Chondrocyte (in vitro differentiated cells): Measurements from ENCODE around the gene ATP10A. TPM values are rescaled to one million over a fixed set of nuclear protein-coding genes. Genes with fewer than 3 reads are reported as not detected.

Experiments
- DNase-seq: peaks from one replicate; pipeline ENCODE4 v3.0.0; 2021; ENCODE audit warnings: mixed read lengths, low spot score
- H3K27ac Mint-ChIP-seq: one replicate; pipeline ENCODE4 v1.8.0; 2021; ENCODE audit warnings: mild to moderate bottlenecking, moderate library complexity, mixed read lengths; ENCODE audit not compliant: unreplicated experiment
- H3K27me3 Mint-ChIP-seq: 2 replicates; pipeline ENCODE4 v1.8.0; 2021; ENCODE audit warnings: low read depth, mixed read lengths
- H3K36me3 Mint-ChIP-seq: 2 replicates; pipeline ENCODE4 v1.8.0; 2021; ENCODE audit warnings: low read depth, mixed read lengths
- H3K4me1 Mint-ChIP-seq: 2 replicates; pipeline ENCODE4 v1.8.0; 2021; ENCODE audit warnings: low read depth, mild to moderate bottlenecking, mixed read lengths
- H3K4me3 Mint-ChIP-seq: one replicate; pipeline ENCODE4 v1.8.0; 2021; ENCODE audit warnings: mild to moderate bottlenecking, moderate library complexity, mixed read lengths; ENCODE audit not compliant: unreplicated experiment
- H3K9me3 Mint-ChIP-seq: 2 replicates; pipeline ENCODE4 v1.8.0; 2021; ENCODE audit warnings: low read depth, mixed read lengths
- total RNA-seq: library from RNA; stranded (reverse); gene quantifications from 3 replicates; pipeline ENCODE4 v1.2.1, GENCODE V29; 2021
- TF ChIP-seq, protein P1 (sequence below): fragments of 200-600 bp; sonication (generic); IDR thresholded peaks from 2 replicates; pipeline ENCODE4 v1.5.0; 2021; ENCODE audit warnings: antibody characterized with exemption, mild to moderate bottlenecking, moderate library complexity

ATP10A gene
- total RNA-seq, 1 donor from 2014 or later: 163 TPM

DNA sequence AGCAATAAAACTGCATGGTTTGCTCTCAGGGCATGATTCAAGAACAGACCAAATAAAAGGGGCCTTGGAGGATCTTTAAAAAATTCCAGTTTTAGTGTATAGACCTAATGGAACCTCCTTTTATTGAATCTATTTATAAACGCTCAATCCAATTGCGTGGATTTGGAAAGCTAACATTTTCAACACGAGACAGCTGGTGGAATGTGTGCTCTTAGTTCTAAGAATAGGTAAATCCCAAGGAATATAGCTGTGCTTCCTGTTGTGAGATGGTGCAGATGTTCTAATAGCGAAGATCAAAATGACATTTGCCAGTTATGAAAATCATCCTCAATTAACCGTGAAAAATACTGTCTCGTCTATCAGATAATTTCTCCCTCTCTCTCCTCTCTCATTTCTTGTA lies 192.5 kb downstream of the ATP10A start:
- TF ChIP-seq, protein P1, sequence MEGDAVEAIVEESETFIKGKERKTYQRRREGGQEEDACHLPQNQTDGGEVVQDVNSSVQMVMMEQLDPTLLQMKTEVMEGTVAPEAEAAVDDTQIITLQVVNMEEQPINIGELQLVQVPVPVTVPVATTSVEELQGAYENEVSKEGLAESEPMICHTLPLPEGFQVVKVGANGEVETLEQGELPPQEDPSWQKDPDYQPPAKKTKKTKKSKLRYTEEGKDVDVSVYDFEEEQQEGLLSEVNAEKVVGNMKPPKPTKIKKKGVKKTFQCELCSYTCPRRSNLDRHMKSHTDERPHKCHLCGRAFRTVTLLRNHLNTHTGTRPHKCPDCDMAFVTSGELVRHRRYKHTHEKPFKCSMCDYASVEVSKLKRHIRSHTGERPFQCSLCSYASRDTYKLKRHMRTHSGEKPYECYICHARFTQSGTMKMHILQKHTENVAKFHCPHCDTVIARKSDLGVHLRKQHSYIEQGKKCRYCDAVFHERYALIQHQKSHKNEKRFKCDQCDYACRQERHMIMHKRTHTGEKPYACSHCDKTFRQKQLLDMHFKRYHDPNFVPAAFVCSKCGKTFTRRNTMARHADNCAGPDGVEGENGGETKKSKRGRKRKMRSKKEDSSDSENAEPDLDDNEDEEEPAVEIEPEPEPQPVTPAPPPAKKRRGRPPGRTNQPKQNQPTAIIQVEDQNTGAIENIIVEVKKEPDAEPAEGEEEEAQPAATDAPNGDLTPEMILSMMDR: no peak
- Mint-ChIP-seq H3K36me3 (peaks cover 17% of the 10 kb centered on the region), H3K4me1 (peaks cover 59% of the 10 kb centered on the region), H3K27ac (peak overlapping the region; percentile 98), H3K4me3 (peak overlapping the region; percentile 50), H3K9me3 (no peaks in the 10 kb centered on the region), H3K27me3 (no peaks in the 10 kb centered on the region)
- no peak for DNase-seq

DNA sequence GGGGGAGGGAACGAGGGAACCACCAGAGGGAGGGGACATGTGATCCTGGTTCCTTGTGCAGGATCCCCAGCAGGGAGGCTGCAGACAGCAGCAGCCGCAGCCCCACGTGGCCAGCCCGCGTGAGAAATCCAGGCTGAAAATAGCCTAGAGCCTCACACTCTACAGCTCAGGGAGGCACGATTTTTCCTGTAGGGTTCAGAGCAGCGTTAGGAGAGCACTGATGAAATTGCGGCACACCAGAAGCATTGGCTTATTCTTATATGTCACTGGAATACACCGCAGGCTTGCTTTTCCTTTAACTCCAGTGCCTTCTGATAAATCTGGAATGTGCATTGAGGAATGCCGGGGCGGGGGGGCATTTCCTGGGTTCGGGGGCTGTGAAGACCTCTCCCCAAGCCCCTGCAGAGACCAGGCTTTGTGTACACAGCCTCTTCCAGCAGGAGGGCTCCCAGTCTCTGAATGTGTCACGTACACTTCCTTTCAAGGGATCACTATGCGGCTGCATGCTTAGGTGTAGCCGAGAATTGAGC lies 193.0 kb downstream of the ATP10A start:
- TF ChIP-seq, protein P1: peak; percentile 31
- H3K27me3 Mint-ChIP-seq: no peaks in the 10 kb centered on the region
- peak overlapping the region; percentile 98 for H3K27ac Mint-ChIP-seq
- peaks cover 57% of the 10 kb centered on the region for H3K4me1 Mint-ChIP-seq
- peak overlapping the region; percentile 50 for H3K4me3 Mint-ChIP-seq
- peaks cover 14% of the 10 kb centered on the region for H3K36me3 Mint-ChIP-seq
- H3K9me3 Mint-ChIP-seq: no peaks in the 10 kb centered on the region
- DNase-seq: peak; percentile 95

DNA sequence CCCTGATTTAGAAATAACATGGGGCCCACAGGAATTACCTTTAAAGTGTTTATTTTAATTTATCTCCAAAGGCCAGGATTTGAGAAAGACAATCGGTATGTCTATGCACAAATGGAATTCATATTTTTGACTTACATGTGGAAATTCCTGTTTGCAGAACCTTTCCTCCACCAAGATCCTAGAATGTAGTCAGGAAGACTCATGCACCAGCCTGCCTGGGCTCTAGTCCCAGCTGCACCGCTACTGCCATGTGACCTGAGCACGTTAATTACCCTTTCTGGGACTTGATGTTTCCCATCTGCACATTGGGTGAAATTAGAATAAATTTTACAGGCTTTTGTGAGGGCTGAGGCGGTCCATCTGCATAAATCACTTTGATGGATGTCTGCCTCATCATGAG lies 194.2 kb downstream of the ATP10A start:
- Mint-ChIP-seq H3K9me3 (no peaks in the 10 kb centered on the region), H3K27ac (peak overlapping the region; percentile 98)
- DNase-seq: no peak

DNA sequence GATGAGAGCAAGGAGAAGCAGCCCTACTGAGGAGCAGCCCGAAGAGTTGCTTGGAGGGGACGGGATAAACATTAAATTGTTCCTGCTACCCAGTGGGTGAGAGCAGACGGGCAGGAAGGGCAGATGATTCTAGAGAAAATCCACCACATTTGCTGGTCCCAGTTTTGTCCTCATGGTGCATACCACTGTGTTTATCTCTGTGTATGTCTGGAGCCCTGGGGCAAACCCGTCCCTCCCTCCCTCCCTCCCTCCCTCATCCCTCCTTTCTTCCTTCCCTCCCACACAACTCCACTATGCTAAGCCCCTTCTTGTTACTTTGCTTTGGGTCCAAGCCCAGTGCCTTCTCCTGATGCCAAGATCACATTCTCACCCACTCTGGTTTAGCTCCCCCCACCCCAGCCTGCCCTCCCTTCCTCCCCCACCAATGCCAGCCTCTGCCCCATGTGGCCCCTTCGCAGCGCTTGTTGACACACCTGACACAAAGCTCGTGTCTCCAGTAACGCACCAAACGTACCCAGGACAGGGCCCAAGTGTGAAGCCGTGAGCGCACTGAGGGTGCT lies 194.8 kb downstream of the ATP10A start:
- TF ChIP-seq, protein P1: no peak
- Mint-ChIP-seq H3K4me3 (no peak overlapping the region), H3K27ac (no peak overlapping the region), H3K4me1 (peaks cover 58% of the 10 kb centered on the region), H3K36me3 (peaks cover 7% of the 10 kb centered on the region), H3K27me3 (no peaks in the 10 kb centered on the region), H3K9me3 (no peaks in the 10 kb centered on the region)
- DNase-seq: no peak

More for the DNA sequence above, 194.2 kb downstream of the ATP10A start:
- TF ChIP-seq, protein P1: no peak
- Mint-ChIP-seq H3K27me3 (no peaks in the 10 kb centered on the region), H3K36me3 (peaks cover 13% of the 10 kb centered on the region), H3K4me1 (peaks cover 63% of the 10 kb centered on the region), H3K4me3 (no peak overlapping the region)

DNA sequence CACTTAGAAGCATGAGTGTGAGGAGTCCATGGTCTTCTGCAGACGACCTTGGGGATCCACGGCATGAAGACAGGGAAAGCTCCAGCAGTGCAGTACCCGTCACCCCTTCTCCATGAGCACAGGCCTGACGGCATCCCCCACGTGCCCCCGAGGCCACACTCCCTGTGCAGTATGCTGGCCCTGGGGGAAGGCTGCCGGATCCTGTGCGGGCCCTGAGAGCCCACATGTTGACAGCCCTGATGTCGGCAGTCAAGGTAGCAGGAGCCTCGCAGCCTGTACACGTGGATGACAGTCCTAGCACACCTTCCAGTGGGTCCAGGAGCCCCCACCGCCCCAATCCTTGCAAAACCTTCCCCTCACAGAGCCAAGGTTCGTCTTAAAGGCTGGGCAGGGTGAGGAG lies 195.3 kb downstream of the ATP10A start:
- no peak overlapping the region for H3K27ac Mint-ChIP-seq
- no peaks in the 10 kb centered on the region for H3K9me3 Mint-ChIP-seq

More for the DNA sequence above, 195.3 kb downstream of the ATP10A start:
- no peak for DNase-seq
- TF ChIP-seq, protein P1: no peak
- peaks cover 56% of the 10 kb centered on the region for H3K4me1 Mint-ChIP-seq
- no peak overlapping the region for H3K4me3 Mint-ChIP-seq
- H3K27me3 Mint-ChIP-seq: no peaks in the 10 kb centered on the region
- H3K36me3 Mint-ChIP-seq: peaks cover 6% of the 10 kb centered on the region
